K562 (cell line): ENCODE data around the gene EGFL7. TPM values are rescaled to one million over a fixed set of nuclear protein-coding genes. Genes with fewer than 3 reads are reported as not detected.

ENCODE experiments used
- BRD4 ChIP-seq: fragments of 200-600 bp; sonication (generic); IDR thresholded peaks from 2 replicates; pipeline ENCODE4 v1.6.1; 2017; ENCODE audit warnings: inconsistent platforms
- CXXC5 ChIP-seq: fragments of 250-450 bp; sonication (Bioruptor Pico); IDR thresholded peaks from 2 replicates; pipeline ENCODE4 v1.8.0; 2022; ENCODE audit warnings: inconsistent platforms, mild to moderate bottlenecking, moderate library complexity
- GTF2E2 ChIP-seq: fragments of 200-800 bp; sonication (Bioruptor generic); IDR thresholded peaks from 2 replicates; pipeline ENCODE4 v1.6.1; 2016; ENCODE audit warnings: missing genetic modification characterization, missing compliant biosample characterization
- MCM3 ChIP-seq: fragments of 450-650 bp; IDR thresholded peaks from 2 replicates; pipeline ENCODE4 v1.6.1; 2016
- MEF2A ChIP-seq: IDR thresholded peaks from 2 replicates; pipeline ENCODE4 v1.6.1; 2011; ENCODE audit warnings: low read depth, mild to moderate bottlenecking, low read length, moderate library complexity; ENCODE audit not compliant: control insufficient read depth
- MTA3 ChIP-seq: fragments of 450-650 bp; formaldehyde crosslinking; IDR thresholded peaks from 2 replicates; pipeline ENCODE4 v1.6.1; 2017; ENCODE audit warnings: mild to moderate bottlenecking, borderline replicate concordance
- NUFIP1 ChIP-seq: fragments of 450-650 bp; IDR thresholded peaks from 2 replicates; pipeline ENCODE4 v1.6.1; 2018; ENCODE audit not compliant: partially characterized antibody
- POLR2A ChIP-seq: fragments of 450-650 bp; conservative IDR thresholded peaks from 2 replicates; pipeline ENCODE4 v1.6.1; 2016
- PREB ChIP-seq: sonication (generic); formaldehyde crosslinking; IDR thresholded peaks from 2 replicates; pipeline ENCODE4 v1.8.1; 2023; ENCODE audit warnings: mild to moderate bottlenecking, missing genetic modification reagents
- REST ChIP-seq, 2 experiments: fragments of 450-650 bp; formaldehyde crosslinking in 1 of 2; IDR thresholded peaks; 2 replicates each; pipeline versions ENCODE4 v1.4.0 to v1.6.1; 2014 to 2020; ENCODE audit warnings: mild to moderate bottlenecking in 2 of 2, borderline replicate concordance in 1 of 2, low read depth in 1 of 2
- SETDB1 ChIP-seq: IDR thresholded peaks from one replicate; pipeline ENCODE4 v1.6.1; 2012; ENCODE audit warnings: low read length, control low read depth, inconsistent platforms
- XRCC5 ChIP-seq: fragments of 200-400 bp; formaldehyde crosslinking; IDR thresholded peaks from 2 replicates; pipeline ENCODE4 v1.6.1; 2017; ENCODE audit warnings: low read depth, mild to moderate bottlenecking, low read length
- ZC3H4 ChIP-seq: sonication (generic); formaldehyde crosslinking; IDR thresholded peaks from 2 replicates; pipeline ENCODE4 v1.9.0; 2021; ENCODE audit warnings: missing genetic modification reagents, borderline replicate concordance
- ZNF311 ChIP-seq: fragments of 250-450 bp; sonication (Bioruptor Pico); IDR thresholded peaks from 2 replicates; pipeline ENCODE4 v1.4.0; 2020; ENCODE audit warnings: mild to moderate bottlenecking, moderate library complexity
- ZNF395 ChIP-seq: fragments of 200-800 bp; sonication (Bioruptor generic); IDR thresholded peaks from 2 replicates; pipeline ENCODE4 v1.6.1; 2017; ENCODE audit warnings: missing genetic modification characterization, missing compliant biosample characterization
- polyA plus RNA-seq, 8 experiments: library from polyadenylated mRNA; depleted of rRNA in 4 of 8; stranded (reverse) in 5 of 8; unstranded in 3 of 8; fragments of >200 nt; fragmentation: Nextera tagmentation in 2 of 8; fragmentation: Illumina TruSeq in 1 of 8; extraction: Ambion mirVana in 2 of 8; extraction: Trizol in 1 of 8; gene quantifications; 2 replicates each; pipeline versions ENCODE4 v1.2.1 to v1.2.3, GENCODE V29; 2011 to 2014; ENCODE audit warnings: inconsistent platforms in 1 of 8, missing spikeins in 1 of 8
- total RNA-seq, 7 experiments: library from RNA; depleted of rRNA in 6 of 7; stranded (reverse); fragments of >200 nt in 6 of 7; fragmentation: Illumina TruSeq in 2 of 7; extraction: Trizol in 2 of 7; gene quantifications; 2 replicates each; pipeline versions ENCODE4 v1.2.1 to v1.2.3, GENCODE V29; 2011 to 2021; ENCODE audit warnings: low replicate concordance in 1 of 7
- TF ChIP-seq, protein P1 (sequence below): fragments of 450-650 bp; IDR thresholded peaks from one replicate; pipeline ENCODE4 v1.6.1; 2018; ENCODE audit warnings: mild to moderate bottlenecking, moderate library complexity; ENCODE audit not compliant: partially characterized antibody

The EGFL7 gene
- total and polyA plus RNA-seq, 9 of the 15 experiments (the other 6 are each of a cell fraction or from before 2014, with no cell fraction given) = 1.5 to 286 (median 55.5) TPM

DNA sequence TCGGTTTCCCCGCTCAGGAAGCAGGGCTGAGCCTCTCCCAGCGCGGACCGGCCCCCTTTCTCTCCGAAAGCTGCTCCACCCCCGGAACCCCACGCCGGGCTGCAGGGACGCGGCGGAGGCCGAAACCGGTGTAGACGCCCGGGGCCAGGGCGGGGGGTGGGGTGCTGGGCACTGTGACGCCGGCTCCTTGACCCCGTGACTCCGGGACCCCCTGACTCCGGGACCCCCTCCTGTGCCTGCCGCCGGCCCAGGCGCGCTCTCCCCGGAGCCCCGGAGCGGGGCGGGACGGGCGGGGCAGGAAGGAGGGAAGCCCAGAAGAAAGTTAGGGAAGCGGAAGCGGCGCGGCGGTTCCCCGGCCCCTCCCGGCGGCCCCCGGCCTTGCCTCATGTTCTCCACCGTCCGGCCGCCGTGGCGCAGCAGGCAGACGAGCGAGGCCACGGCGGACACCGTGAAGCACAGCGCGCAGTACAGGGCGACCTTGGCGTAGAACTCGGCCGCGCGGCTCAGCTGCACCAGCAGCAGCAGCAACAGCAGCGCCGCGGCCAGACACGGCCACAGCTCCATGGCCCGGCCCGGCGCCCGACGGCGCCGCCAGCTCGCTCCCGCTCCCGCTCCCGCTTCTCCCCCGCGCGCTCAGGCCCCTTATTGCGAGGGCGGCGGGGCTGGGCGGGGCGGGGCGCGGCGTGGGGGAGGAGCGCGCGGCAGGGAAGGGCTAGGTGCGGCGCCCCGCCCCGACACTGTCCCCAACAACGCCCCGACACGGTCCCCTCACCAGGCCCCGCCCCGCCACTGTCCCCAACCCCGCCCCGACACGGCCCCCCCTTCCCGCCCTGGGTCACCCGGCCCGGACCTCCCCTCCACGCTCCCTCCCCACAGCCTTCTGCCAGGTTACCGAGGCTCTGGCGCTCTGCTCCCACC is 24.3 kb downstream of the EGFL7 start, which contains the start of gene AGPAT2 (continued):
- TF ChIP-seq REST (IDR thresholded peaks at IDR 0.05; ENCODE audit: borderline replicate concordance) (no peak), REST (CRISPR knock-in tag; IDR thresholded peaks at IDR 0.05; ENCODE audit: low read depth) (no peak), MCM3 (no peak), ZNF395 (no peak), MTA3 (peak; percentile 74; the same call in 1 of the 2 replicates), SETDB1 (no peak), CXXC5 (CRISPR knock-in tag) (peak; percentile 85), ZNF311 (no peak), GTF2E2 (no peak), MEF2A (no peak), PREB (CRISPR knock-in tag) (no peak), POLR2A (peak; percentile 86), ZC3H4 (CRISPR knock-in tag) (no peak), BRD4 (peak; percentile 43; the same call in 1 of the 2 replicates), NUFIP1 (no peak), XRCC5 (peak; percentile 49; the same call in 1 of the 2 replicates)
- TF ChIP-seq, protein P1, sequence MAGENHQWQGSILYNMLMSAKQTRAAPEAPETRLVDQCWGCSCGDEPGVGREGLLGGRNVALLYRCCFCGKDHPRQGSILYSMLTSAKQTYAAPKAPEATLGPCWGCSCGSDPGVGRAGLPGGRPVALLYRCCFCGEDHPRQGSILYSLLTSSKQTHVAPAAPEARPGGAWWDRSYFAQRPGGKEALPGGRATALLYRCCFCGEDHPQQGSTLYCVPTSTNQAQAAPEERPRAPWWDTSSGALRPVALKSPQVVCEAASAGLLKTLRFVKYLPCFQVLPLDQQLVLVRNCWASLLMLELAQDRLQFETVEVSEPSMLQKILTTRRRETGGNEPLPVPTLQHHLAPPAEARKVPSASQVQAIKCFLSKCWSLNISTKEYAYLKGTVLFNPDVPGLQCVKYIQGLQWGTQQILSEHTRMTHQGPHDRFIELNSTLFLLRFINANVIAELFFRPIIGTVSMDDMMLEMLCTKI = no peak
